ENCODE data around the gene CAMTA2.

The CAMTA2 gene

DNA sequence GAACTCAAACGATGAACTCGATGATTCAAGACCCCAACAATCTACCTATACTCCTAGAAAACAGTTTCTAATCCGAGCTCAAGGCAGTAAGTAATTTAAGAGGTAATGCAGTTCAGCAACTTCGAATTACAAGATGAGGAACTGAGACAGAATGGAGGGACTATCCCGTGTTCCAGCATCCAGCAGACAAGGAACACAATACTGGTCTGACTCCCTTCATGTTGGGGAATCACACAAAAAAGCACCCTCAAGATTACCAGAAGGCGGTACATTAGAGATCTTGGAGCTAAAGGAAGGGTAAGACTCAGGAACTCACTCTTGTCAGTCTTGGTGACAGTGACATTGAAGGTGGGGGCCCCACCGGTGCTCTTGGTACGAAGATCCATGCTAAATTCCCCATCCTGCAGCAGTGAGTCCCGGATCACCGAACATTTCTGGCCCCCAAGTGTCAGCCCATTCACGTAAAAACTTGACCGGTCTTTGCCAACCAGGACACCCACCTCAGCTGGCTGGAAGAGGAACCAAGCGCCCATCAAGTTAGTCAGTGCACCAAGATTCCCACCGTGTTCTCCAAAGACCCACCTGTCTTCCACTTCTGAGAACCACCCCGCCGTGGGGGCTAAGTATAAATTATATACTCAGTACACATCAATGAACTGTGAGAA lies 41.0 kb downstream of the CAMTA2 start:
- peaks cover 50% of the 10 kb centered on the region for H3K4me1 ChIP-seq (ENCODE audit: control insufficient read depth, insufficient read depth, low read length, poor library complexity, severe bottlenecking)
- H3K4me3 ChIP-seq (ENCODE audit: extremely low read depth, insufficient read depth, low read length, poor library complexity, severe bottlenecking), result peak overlapping the region; percentile 98
- 53 to 56% methylated on average over 7 to 10 of the region's 16 CpGs for WGBS, 2 experiments (ENCODE audit: insufficient coverage in 2 of 2)
- H3K27ac ChIP-seq (ENCODE audit: low read depth, low read length, severe bottlenecking), result peak overlapping the region; percentile 32
- H3K36me3 ChIP-seq (ENCODE audit: control insufficient read depth, insufficient read depth, low read length), result peaks cover 63% of the 10 kb centered on the region
- H3K9me3 ChIP-seq (ENCODE audit: control insufficient read depth, low read length), result no peaks in the 10 kb centered on the region

DNA sequence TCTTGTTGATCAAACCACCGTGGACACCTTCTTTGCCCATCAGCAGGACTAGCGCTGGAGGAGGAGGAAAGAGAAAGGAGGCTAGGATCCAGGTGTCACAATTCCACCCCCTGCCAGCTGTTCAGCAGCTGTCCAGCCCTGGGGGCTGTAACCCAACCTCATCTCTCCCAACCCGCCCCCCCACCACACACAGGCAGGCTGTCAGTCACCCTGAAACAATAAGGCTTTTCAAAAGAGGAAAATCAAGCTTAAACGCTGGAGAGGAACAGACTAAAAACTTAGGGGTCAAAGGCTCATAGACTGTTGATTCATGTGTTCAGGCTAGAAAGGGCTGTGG lies 41.6 kb downstream of the CAMTA2 start:
- Histone ChIP-seq H3K4me1 (ENCODE audit: control insufficient read depth, insufficient read depth, low read length, poor library complexity, severe bottlenecking) (peaks cover 49% of the 10 kb centered on the region), H3K36me3 (ENCODE audit: control insufficient read depth, insufficient read depth, low read length) (peaks cover 63% of the 10 kb centered on the region), H3K27ac (ENCODE audit: low read depth, low read length, severe bottlenecking) (peak overlapping the region; percentile 11), H3K4me3 (ENCODE audit: extremely low read depth, insufficient read depth, low read length, poor library complexity, severe bottlenecking) (peak overlapping the region; percentile 98), H3K9me3 (ENCODE audit: control insufficient read depth, low read length) (no peaks in the 10 kb centered on the region)
- 38 to 62% methylated on average over 1 to 3 of the region's 4 CpGs for WGBS, 2 experiments (ENCODE audit: insufficient coverage in 2 of 2)

DNA sequence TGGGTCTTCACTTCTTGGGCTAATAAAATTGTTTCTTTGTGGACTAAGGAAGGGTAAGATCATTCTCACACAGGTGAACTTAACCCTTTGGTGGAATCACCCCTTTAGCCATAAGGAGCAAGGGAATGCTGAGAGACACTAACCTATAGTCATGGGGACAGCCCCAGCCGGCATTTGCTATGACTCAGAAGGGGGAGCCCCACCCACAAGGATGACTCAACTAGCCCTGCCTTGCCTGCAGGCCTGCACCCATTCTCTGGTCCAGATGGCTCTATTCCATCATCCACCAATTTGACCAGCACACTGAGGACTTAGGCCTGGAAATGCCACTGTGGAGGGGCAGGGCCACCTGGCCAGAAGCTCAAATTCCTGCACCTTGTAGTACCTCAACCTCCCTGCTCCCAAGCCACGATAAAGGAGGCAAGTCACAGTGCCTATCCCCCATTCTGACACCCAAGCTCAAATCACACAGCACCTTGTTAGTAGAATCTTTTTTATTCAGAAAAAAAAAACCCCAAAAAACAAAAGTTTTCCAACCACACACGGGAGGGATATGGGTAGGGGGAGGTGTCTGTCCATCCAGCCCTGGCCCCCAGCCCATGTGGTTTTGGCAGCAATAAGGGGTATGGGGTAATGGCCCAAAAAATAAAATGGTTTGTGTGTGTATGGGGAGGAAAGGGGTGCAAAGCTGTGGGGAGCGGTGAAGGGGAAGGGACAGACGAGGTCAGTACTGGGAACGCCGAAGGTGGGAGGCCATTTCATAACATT lies 42.1 kb downstream of the CAMTA2 start:
- peak overlapping the region; percentile 84 for H3K27ac ChIP-seq (ENCODE audit: low read depth, low read length, severe bottlenecking)
- 59 to 73% methylated on average over 4 to 6 of the region's 7 CpGs for WGBS, 2 experiments (ENCODE audit: insufficient coverage in 2 of 2)
- peak overlapping the region; percentile 98 for H3K4me3 ChIP-seq (ENCODE audit: extremely low read depth, insufficient read depth, low read length, poor library complexity, severe bottlenecking)

DNA sequence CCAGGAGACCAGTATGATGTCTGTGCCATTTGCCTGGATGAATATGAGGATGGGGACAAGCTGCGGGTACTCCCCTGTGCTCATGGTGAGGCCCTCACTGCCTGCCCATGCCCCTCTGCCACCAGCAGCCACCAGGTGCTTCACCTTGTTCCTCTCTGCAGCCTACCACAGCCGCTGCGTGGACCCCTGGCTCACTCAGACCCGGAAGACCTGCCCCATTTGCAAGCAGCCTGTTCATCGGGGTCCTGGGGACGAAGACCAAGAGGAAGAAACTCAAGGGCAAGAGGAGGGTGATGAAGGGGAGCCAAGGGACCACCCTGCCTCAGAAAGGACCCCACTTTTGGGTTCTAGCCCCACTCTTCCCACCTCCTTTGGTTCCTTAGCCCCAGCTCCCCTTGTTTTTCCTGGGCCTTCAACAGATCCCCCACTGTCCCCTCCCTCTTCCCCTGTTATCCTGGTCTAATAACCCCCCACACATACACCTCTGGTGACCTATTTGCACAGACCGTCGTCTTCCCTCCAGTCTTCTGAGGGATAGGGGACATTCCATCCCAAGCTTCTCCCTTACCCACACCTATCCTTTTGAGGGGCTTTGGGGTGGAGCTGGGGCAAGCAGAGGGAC lies 42.8 kb downstream of the CAMTA2 start:
- Histone ChIP-seq H3K36me3 (ENCODE audit: control insufficient read depth, insufficient read depth, low read length) (peaks cover 63% of the 10 kb centered on the region), H3K9me3 (ENCODE audit: control insufficient read depth, low read length) (no peaks in the 10 kb centered on the region), H3K4me1 (ENCODE audit: control insufficient read depth, insufficient read depth, low read length, poor library complexity, severe bottlenecking) (peaks cover 43% of the 10 kb centered on the region), H3K27ac (ENCODE audit: low read depth, low read length, severe bottlenecking) (peak overlapping the region; percentile 84), H3K4me3 (ENCODE audit: extremely low read depth, insufficient read depth, low read length, poor library complexity, severe bottlenecking) (peak overlapping the region; percentile 98)
- WGBS, 2 experiments (ENCODE audit: insufficient coverage in 2 of 2), result 96 to 100% methylated on average over 1 to 4 of the region's 8 CpGs

More for the DNA sequence above, 42.1 kb downstream of the CAMTA2 start:
- H3K4me1 ChIP-seq (ENCODE audit: control insufficient read depth, insufficient read depth, low read length, poor library complexity, severe bottlenecking), result peaks cover 43% of the 10 kb centered on the region
- no peaks in the 10 kb centered on the region for H3K9me3 ChIP-seq (ENCODE audit: control insufficient read depth, low read length)
- H3K36me3 ChIP-seq (ENCODE audit: control insufficient read depth, insufficient read depth, low read length), result peaks cover 63% of the 10 kb centered on the region

DNA sequence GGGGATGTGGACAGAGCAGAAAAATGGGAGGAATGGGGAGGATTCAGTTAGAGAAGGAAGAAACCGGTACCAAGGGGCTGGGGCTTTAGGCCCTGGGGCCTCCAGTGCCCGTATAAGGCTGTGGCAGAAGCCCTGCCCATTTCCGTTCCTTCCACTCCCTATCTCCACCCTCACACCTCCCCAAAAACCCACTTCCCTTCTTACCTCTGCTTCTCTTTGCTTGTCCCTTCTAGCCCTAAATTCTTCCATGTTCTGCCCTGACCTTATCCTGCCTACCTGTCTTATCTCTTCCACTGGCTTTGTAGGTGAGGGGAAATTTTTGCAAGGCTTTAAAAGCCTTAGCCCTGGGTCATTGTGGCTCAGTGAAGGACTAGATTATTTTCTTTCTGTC lies 43.3 kb downstream of the CAMTA2 start:
- Histone ChIP-seq H3K9me3 (ENCODE audit: control insufficient read depth, low read length) (no peaks in the 10 kb centered on the region), H3K4me1 (ENCODE audit: control insufficient read depth, insufficient read depth, low read length, poor library complexity, severe bottlenecking) (peaks cover 43% of the 10 kb centered on the region), H3K36me3 (ENCODE audit: control insufficient read depth, insufficient read depth, low read length) (peaks cover 63% of the 10 kb centered on the region), H3K27ac (ENCODE audit: low read depth, low read length, severe bottlenecking) (peak overlapping the region; percentile 84), H3K4me3 (ENCODE audit: extremely low read depth, insufficient read depth, low read length, poor library complexity, severe bottlenecking) (no peak overlapping the region)
- 79 to 100% methylated on average over 1 to 2 of the region's 3 CpGs for WGBS, 2 experiments (ENCODE audit: insufficient coverage in 2 of 2)

DNA sequence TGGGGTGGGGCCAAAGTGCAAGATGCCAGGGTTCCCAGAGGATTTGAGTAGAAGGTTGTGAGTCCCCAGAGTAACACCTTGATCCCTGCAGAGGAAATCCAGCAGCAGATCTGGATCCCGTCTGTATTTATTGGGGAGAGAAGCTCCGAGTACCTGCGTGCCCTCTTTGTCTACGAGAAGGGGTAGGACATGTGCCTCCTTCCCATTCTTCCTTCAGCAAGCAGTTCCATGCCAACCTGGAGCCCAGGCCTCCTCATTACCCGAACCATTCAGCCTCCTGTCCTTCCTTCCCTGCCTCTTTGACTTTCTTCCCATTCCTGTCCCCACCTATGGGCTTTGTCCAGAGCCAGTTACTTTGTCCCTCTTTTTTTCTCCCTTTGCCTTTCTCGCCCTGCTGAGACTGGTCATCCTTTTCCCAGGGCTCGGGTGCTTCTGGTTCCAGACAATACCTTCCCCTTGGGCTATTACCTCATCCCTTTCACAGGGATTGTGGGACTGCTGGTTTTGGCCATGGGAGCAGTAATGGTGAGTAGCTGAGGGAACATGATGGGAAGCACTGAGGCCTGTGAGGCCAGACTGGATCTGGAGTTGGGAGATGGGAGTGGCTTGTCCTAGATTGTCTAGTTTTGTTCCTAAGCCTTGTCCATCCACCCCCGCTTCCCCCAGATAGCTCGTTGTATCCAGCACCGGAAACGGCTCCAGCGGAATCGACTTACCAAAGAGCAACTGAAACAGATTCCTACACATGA lies 44.5 kb downstream of the CAMTA2 start:
- Histone ChIP-seq H3K4me3 (ENCODE audit: extremely low read depth, insufficient read depth, low read length, poor library complexity, severe bottlenecking) (no peak overlapping the region), H3K27ac (ENCODE audit: low read depth, low read length, severe bottlenecking) (no peak overlapping the region), H3K4me1 (ENCODE audit: control insufficient read depth, insufficient read depth, low read length, poor library complexity, severe bottlenecking) (peaks cover 49% of the 10 kb centered on the region), H3K36me3 (ENCODE audit: control insufficient read depth, insufficient read depth, low read length) (peaks cover 64% of the 10 kb centered on the region), H3K9me3 (ENCODE audit: control insufficient read depth, low read length) (no peaks in the 10 kb centered on the region)
- 93 to 97% methylated on average over 3 to 6 of the region's 13 CpGs for WGBS, 2 experiments (ENCODE audit: insufficient coverage in 2 of 2)

DNA sequence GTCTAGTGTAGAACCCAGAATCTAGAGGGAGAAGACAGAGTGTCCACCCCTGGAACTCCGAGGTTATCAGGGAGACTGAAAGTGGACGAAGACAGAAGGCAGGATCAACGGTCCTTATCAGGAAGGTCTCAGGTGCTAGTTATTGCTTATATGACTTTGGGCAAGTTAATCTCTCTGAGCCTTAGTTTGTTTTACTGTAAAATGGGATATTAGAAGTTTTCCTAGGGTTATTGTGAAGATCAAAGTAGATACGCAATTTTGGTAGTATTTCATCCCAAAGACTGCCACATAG lies 46.2 kb downstream of the CAMTA2 start:
- 79 to 90% methylated on average over 3 to 4 of the region's 4 CpGs for WGBS, 2 experiments (ENCODE audit: insufficient coverage in 2 of 2)
- Histone ChIP-seq H3K9me3 (ENCODE audit: control insufficient read depth, low read length) (no peaks in the 10 kb centered on the region), H3K36me3 (ENCODE audit: control insufficient read depth, insufficient read depth, low read length) (peaks cover 67% of the 10 kb centered on the region), H3K4me3 (ENCODE audit: extremely low read depth, insufficient read depth, low read length, poor library complexity, severe bottlenecking) (peak overlapping the region; percentile 81), H3K27ac (ENCODE audit: low read depth, low read length, severe bottlenecking) (peak overlapping the region; percentile 93), H3K4me1 (ENCODE audit: control insufficient read depth, insufficient read depth, low read length, poor library complexity, severe bottlenecking) (peaks cover 49% of the 10 kb centered on the region)

DNA sequence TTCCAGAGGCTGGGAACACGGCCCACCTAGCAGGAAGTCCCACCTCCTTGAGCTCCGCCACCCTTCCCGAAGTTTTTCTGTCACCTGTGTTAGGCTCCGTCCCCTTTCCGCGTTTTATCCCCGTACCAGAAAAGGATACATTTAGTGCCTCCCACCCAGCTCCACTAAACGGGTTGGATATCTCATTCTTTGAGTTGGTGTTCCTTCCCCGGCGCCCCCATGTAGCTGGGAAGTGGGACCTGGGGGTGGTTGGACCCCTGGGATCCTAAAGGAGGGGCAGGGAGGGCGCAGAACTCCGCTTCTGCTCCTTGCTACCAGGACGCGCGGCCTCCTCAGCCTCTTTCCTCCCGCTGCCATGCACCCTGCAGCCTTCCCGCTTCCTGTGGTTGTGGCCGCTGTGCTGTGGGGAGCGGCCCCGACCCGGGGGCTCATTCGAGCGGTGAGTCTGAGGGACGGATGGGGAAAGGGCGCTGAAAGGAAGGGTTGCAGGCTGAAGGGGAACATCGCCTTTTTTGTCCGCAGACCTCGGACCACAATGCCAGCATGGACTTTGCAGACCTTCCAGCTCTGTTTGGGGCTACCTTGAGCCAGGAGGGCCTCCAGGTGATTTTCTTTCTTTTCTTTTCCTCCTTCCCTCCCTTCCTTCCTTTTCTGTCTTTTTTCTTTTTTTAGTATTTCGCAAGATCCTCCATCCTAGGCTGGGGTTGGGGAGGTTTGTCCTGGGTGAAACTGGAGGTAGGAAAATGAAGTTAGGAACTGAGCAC lies 46.7 kb downstream of the CAMTA2 start:
- Histone ChIP-seq H3K4me1 (ENCODE audit: control insufficient read depth, insufficient read depth, low read length, poor library complexity, severe bottlenecking) (peaks cover 48% of the 10 kb centered on the region), H3K36me3 (ENCODE audit: control insufficient read depth, insufficient read depth, low read length) (peaks cover 67% of the 10 kb centered on the region), H3K4me3 (ENCODE audit: extremely low read depth, insufficient read depth, low read length, poor library complexity, severe bottlenecking) (peak overlapping the region; percentile 81), H3K9me3 (ENCODE audit: control insufficient read depth, low read length) (no peaks in the 10 kb centered on the region), H3K27ac (ENCODE audit: low read depth, low read length, severe bottlenecking) (peak overlapping the region; percentile 93)
- 0 to 1% methylated on average over 12 to 13 of the region's 29 CpGs for WGBS, 2 experiments (ENCODE audit: insufficient coverage in 2 of 2)

DNA sequence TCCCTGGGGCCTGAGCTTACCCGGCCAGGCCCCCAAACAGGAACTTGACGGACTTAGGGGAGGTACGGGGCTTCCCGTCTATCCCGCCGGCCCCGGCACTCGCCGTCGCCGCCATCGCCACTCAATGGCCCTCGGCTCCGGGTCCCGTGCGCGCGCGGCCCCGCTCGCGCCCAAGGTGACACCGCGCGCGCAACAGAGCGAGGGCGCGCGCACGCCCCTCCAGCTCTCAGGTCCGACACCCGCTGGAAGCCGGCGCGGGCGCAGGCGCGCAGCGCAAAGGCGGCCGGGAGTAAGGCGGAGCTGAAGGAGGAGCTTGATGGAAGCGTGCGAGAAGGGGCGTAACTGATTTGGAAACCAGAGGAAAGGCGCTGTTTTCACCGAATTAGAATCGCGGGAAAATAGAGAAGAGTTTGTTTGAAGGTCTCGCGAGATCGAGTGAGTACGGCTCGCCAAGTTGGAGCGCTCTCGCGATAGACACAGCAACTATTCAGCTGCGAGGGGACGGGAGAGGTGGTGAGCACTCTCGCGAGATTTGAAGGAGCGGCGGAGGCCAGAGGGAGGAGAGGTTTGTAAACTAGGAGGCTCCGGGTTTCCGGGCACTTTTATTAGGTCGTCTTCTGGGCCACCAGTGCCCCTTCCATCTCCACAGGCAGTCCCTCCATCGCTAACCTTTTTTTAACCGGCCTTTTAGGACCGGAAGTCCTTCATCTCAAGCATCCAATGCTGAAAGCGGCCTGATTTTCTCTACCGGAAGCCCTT lies 47.5 kb downstream of the CAMTA2 start, which contains the start of the genes RNF167 and SLC25A11:
Gene RNF167, plus strand, starts transcription at position 473 of the 759 bp plus-strand sequence. CDS start 642 bp downstream, outside the sequence.
Gene SLC25A11, minus strand, starts transcription at position 251 of the 759 bp plus-strand sequence. Its CDS starts 136 bp downstream, at position 115.
- Histone ChIP-seq H3K4me3 (ENCODE audit: extremely low read depth, insufficient read depth, low read length, poor library complexity, severe bottlenecking) (peak within 1 kb of the TSS; percentile 81), H3K36me3 (ENCODE audit: control insufficient read depth, insufficient read depth, low read length) (peaks cover 67% of the 10 kb centered on the region), H3K4me1 (ENCODE audit: control insufficient read depth, insufficient read depth, low read length, poor library complexity, severe bottlenecking) (peaks cover 40% of the 10 kb centered on the region), H3K27ac (ENCODE audit: low read depth, low read length, severe bottlenecking) (peak within 1 kb of the TSS; percentile 93), H3K9me3 (ENCODE audit: control insufficient read depth, low read length) (no peaks in the 10 kb centered on the region)
- WGBS, 2 experiments (ENCODE audit: insufficient coverage in 2 of 2), result 0 to 1% methylated on average over 58 to 64 of the region's 72 CpGs

All from mesodermal cell (in vitro differentiated cells).